NCI-H526 treated with DMSO at 0.1 percent for 48 hours (cell line): ENCODE measurements around the gene TBC1D2.
A peak's percentile ranks its signal among the peaks of the same experiment; 100 is the strongest.

ENCODE experiments used
- DNase-seq: peaks from one replicate; lab custom pipeline; 2025; lab: John Stamatoyannopoulos, UW

The TBC1D2 gene

GRCh38 chr9:98218562-98219363, 36.7 kb downstream of the TBC1D2 start:
- DNase-seq: no peak

DNA sequence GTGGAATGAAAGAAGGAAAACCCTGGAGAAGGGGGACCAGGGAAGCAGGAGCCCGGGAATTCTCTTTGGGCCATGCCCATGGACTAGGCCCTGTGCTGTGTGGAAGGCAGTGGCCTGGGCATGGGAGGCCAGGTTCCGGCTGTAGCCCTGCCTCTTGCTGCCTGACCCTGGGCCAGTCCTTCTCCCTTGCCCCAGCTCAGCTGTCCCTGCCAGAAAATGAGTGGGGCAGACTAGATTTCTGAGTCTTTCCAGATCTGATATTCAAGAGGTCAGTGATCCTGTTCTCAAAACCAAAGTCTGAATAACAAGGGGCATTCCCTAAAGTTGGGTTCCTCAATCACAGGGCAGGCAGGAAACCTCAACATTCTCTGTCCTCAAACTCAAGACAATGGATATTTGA, 38.2 kb downstream of the TBC1D2 start:
- DNase-seq: no peak

GRCh38 chr9:98216391-98216790, 39.1 kb downstream of the TBC1D2 start:
- DNase-seq: no peak

- no peak for DNase-seq
These were observed 39.6 kb downstream of the TBC1D2 start for GRCh38 chr9:98215821-98216220.

GRCh38 chr9:98215271-98215670, 40.2 kb downstream of the TBC1D2 start:
- no peak for DNase-seq

GRCh38 chr9:98214811-98215210, 40.6 kb downstream of the TBC1D2 start:
- DNase-seq: no peak

GRCh38 chr9:98211260-98211659, 44.2 kb downstream of the TBC1D2 start:
- DNase-seq: no peak

DNA sequence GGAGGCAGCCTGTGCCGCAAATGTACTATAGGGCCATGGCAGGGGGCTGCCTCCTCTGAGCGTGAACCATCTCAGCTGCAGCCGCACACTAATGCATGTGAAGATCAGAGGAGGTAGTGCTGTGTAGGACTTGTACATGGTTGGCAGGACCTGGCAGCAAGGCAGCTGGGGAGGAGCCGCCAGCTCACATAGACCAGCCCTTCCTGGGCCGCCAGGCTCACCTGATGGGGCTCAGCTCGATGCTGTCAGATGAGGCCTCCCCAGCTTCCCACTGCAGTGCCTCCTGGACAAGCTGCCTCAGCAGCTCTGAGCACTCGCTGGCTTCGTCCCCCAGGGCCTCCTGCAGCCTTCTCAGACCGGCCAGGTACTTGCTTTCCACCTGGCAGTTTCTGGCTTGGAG, 45.0 kb downstream of the TBC1D2 start:
- no peak for DNase-seq

DNA sequence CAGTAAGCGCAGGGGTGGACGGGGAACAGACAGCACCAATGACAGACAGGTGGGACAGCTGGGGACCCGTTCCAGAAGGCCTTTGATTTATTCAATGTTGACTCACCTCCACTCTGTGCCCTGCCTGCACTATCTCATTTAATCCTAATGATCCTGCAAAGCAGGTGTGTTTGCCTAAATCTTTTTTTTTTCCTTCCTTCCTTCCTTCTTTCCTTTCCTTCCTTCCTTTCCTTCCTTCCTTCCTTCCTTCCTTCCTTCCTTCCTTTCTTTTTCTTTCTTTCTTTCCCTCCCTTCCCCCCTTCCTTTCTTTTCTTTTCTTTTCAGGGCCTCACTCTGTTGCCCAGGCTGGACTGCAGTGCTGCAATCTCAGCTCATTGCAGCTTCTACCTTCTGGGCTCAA, 45.9 kb downstream of the TBC1D2 start:
- DNase-seq: no peak

GRCh38 chr9:98208635-98209034, 46.8 kb downstream of the TBC1D2 start:
- no peak for DNase-seq

DNA sequence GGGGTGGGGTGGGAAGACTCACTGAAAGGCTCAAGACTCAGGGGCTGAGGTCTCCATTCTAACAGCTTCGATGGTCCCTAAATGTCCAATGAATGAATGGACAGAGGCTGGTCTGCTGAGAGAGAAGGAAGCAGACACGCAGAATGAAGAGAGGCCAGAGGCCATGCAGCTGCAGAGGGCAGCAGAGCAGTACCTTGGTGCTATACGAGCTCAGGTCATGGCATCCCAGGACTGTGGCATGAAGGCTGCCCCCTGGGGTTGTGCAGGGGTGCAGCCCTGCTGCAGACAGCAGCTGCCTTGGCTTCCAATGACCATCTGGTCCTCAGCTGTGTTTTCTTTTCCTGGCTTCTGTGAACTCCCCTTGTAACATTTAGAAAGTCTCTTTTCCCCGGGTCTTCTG, 47.8 kb downstream of the TBC1D2 start:
- no peak for DNase-seq

- no peak for DNase-seq
These were observed 48.7 kb downstream of the TBC1D2 start for GRCh38 chr9:98206754-98207153.

- no peak for DNase-seq
These were observed 50.8 kb downstream of the TBC1D2 start for GRCh38 chr9:98204692-98205091.

DNA sequence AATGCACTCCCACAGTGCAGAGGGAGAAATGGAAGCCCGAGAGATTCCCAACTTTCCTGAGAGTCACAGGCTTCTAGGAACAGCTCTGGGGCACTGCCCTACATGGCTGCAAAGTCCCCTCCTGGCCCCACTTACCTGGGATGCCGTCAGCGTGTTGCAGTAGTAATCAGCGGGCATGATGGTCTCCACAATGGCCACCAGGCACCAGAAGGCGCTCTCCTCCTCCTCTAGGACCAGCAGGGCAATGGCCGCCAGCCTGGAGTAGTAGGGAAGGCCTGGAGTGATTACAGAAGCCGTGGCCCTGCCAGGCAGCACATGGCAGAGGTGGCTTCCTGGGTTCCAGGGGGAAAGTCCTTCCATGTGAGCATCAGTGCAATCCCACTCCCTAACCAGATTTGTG, 52.3 kb downstream of the TBC1D2 start:
- DNase-seq: no peak

DNA sequence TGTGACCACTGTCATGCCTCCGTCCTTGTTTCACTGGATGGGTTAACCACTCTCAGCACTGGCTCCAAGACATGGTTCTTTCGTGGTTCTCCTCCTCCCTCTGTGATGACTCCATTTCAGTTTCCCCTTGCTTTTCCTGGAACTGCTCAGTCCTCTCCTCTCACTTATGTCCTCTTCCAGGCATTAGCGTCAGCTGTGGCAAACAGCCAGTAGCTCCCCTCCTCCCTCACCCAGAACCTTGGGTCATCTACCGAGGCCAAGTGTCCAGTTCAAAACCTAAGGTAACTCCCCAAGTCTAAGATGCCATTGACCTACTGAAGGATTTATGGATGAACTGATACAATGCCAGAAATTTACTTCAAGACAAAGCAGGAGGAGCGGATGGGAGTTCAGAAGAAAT, 53.2 kb downstream of the TBC1D2 start:
- no peak for DNase-seq

DNA sequence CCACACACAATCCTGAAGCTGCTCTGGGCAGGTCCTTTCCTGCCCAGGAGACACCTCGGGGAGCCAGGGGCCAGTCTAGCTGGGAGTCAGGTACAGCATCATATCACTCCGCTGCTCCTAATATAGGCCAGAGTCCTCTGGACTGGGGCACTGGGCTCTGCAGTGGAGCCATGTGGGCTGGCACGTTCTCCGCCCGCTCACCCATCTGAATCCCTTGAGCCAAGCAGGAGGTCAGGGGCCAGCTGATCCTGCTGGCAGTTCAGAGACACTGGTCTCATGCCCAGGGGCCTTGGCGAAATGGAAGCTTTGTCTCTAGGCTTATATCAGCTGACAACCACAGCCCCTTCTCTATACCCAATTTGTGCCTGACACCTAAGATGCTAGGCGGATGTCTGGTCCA, 53.7 kb downstream of the TBC1D2 start:
- DNase-seq: no peak

- DNase-seq: no peak
These were observed 54.3 kb downstream of the TBC1D2 start for GRCh38 chr9:98201102-98201501.

- no peak for DNase-seq
These were observed 55.9 kb downstream of the TBC1D2 start for GRCh38 chr9:98199388-98200033.

DNA sequence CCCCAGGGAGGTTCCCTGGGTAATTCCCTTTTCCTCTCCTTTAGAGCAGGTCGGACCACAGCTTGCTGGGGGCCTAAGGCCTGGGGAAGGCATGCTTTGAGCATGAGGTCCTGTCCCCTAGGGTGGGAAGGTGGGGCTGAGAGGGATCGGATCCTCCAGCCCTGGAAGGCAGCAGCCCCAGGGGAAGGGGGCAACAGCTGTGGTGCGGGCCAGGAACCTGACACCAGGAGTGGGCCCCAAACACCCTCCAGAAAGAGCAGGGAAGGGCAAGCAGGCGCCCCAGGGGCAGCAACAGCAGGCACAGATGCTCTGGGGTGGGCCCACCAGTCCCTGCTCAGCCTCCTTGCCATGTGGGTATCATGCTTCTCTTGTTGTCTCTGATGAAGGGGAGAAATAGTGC, 59.8 kb downstream of the TBC1D2 start:
- DNase-seq: no peak

GRCh38 chr9:98193336-98193944, 62.0 kb downstream of the TBC1D2 start:
- DNase-seq: no peak

DNA sequence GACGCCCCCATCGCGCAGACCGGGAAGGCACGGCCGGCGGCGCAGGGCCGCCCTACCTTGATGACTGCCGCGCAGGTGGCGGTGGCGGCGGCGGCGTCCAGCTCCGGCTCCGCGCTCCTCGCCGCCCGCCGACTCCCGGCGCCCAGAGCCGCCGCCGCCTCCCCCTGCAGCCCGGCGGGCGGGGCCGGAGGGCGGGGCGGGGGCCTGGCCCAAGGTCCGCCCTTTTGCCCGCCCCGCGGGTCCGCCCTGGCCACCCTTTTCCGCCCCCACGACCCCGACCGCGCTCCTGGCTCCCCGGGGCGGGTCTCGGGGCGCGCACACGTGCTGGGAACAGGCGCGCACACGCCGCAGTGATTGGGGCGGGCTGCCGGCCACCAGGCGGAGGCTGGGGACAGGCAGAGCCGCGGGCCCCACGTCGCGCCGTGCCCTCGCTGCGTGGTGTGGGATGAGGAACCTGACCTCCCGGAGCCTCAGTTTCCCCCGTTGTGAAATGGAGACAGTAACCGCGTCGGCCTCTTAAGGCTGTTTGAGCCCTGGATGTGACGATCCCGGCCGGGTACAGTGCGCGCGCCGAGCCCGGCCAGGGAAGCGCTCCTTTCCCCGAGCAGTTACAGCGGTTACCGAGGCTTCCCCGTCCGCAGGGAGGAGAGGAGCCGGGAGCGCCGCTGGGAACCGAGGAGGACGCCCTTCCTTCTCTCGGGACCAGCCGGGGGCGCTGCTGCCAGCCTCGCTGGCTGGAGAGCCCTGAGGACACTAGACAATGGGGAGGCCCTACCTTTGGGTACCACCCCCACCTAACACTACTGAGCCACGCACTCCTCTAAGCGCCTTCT, 62.7 kb downstream of the TBC1D2 start, which contains the start of gene CORO2A:
Gene CORO2A, minus strand, starts transcription at position 135 of the 833 bp plus-strand sequence. CDS start 34,977 bp downstream, outside the sequence.
- peak; percentile 31 for DNase-seq
